Prostate gland (tissue), 2 donors: ENCODE results near the gene SPATS2. TPM values are rescaled to one million over a fixed set of nuclear protein-coding genes. Genes with fewer than 3 reads are reported as not detected.

ENCODE experiments used
- DNase-seq: peaks from one replicate; pipeline ENCODE4 v3.0.0-alpha.2; 2019; ENCODE audit warnings: low spot score
- H3K27ac ChIP-seq, 2 donors: fragments of 200-600 bp; sonication (generic); 2 replicates each; pipeline ENCODE4 v1.5.1; 2017 to 2019
- H3K27me3 ChIP-seq: fragments of 200-600 bp; sonication (generic); replicated peaks from 2 replicates; pipeline ENCODE4 v1.5.1; 2019; ENCODE audit not compliant: insufficient read depth
- H3K36me3 ChIP-seq, 2 donors: fragments of 200-600 bp; sonication (generic); 1 replicate in 1 of 2; 2 replicates in 1 of 2; pipeline versions ENCODE4 v1.5.1 to v1.8.1; 2017 to 2019
- H3K4me1 ChIP-seq: fragments of 200-600 bp; sonication (generic); replicated peaks from 2 replicates; pipeline ENCODE4 v1.5.1; 2019
- H3K4me3 ChIP-seq, 2 donors: fragments of 200-600 bp; sonication (generic); 2 replicates each; pipeline ENCODE4 v1.5.1; 2017 to 2019
- H3K9me3 ChIP-seq: fragments of 200-600 bp; sonication (generic); 2 replicates; pipeline ENCODE4 v1.5.1; 2017
- CTCF ChIP-seq, 4 experiments: fragments of 200-600 bp in 2 of 4; fragments of 450-650 bp in 2 of 4; sonication (generic) in 2 of 4; IDR thresholded peaks; 1 replicate in 3 of 4; 2 replicates in 1 of 4; pipeline ENCODE4 v1.5.1; 2016 to 2019; ENCODE audit warnings: antibody characterized with exemption in 4 of 4, mild to moderate bottlenecking in 2 of 4, moderate library complexity in 2 of 4
- POLR2A ChIP-seq: fragments of 450-650 bp; IDR thresholded peaks from one replicate; pipeline ENCODE4 v1.6.1; 2016; ENCODE audit warnings: antibody characterized with exemption, mild to moderate bottlenecking
- POLR2AphosphoS5 ChIP-seq: sonication (generic); formaldehyde crosslinking; IDR thresholded peaks from one replicate; pipeline ENCODE4 v1.6.1; 2017; ENCODE audit warnings: antibody characterized with exemption
- WGBS: methylation state at CpG from one replicate; pipeline ENCODE4 v1.1.5; 2018; 5-methylcytosine and 5-hydroxymethylcytosine counted together
- intact Hi-C: fragments of 100-400 bp; cut with DNase I; formaldehyde crosslinking; loops from one replicate; pipeline ENCODE4 v1.14.2; 2022
- total RNA-seq, 2 donors: library from RNA; depleted of rRNA; stranded (reverse); fragments of >200 nt; gene quantifications; one replicate each; pipeline ENCODE4 v1.1.0, GENCODE V29; 2016

Gene SPATS2
- total RNA-seq, 2 donors from 2014 or later = 30.1 to 34.2 TPM

- TF ChIP-seq CTCF (IDR thresholded peaks at IDR 0.05) (no peak), POLR2AphosphoS5 (no peak), POLR2A (no peak)
- intact Hi-C loops = no loop called here
- H3K27ac ChIP-seq = no peak overlapping the region
- DNase-seq = no peak
- no peaks in the 10 kb centered on the region for H3K36me3 ChIP-seq
- 94% methylated on average over 6 of the region's 6 CpGs for WGBS
- no peaks in the 10 kb centered on the region for H3K9me3 ChIP-seq
- no peaks in the 10 kb centered on the region for H3K4me1 ChIP-seq
- H3K27me3 ChIP-seq = no peaks in the 10 kb centered on the region
- no peak overlapping the region for H3K4me3 ChIP-seq
Measured at GRCh38 chr12:49325606-49326005, 41.7 kb upstream of the SPATS2 start.

GRCh38 chr12:49327368-49327767, 39.9 kb upstream of the SPATS2 start:
- Histone ChIP-seq H3K4me1 (peaks cover 4% of the 10 kb centered on the region), H3K27ac (no peak overlapping the region), H3K27me3 (no peaks in the 10 kb centered on the region), H3K4me3 (no peak overlapping the region), H3K9me3 (no peaks in the 10 kb centered on the region), H3K36me3 (no peaks in the 10 kb centered on the region)
- intact Hi-C loops = no loop called here
- no peak for DNase-seq
- TF ChIP-seq POLR2A (no peak), POLR2AphosphoS5 (no peak), CTCF (IDR thresholded peaks at IDR 0.05) (no peak)

- Histone ChIP-seq H3K27ac (no peak overlapping the region), H3K27me3 (no peaks in the 10 kb centered on the region), H3K4me1 (peaks cover 4% of the 10 kb centered on the region), H3K36me3 (no peaks in the 10 kb centered on the region), H3K4me3 (no peak overlapping the region), H3K9me3 (no peaks in the 10 kb centered on the region)
- TF ChIP-seq CTCF (IDR thresholded peaks at IDR 0.05) (no peak), POLR2AphosphoS5 (no peak), POLR2A (no peak)
- intact Hi-C loops = no loop called here
- 94% methylated on average over 2 of the region's 2 CpGs for WGBS
- DNase-seq = no peak
Measured at GRCh38 chr12:49327887-49328286, 39.4 kb upstream of the SPATS2 start.

- TF ChIP-seq POLR2AphosphoS5 (no peak), POLR2A (no peak), CTCF (IDR thresholded peaks at IDR 0.05) (no peak)
Measured at GRCh38 chr12:49328816-49329215, 38.4 kb upstream of the SPATS2 start.

GRCh38 chr12:49330032-49330619, 37.1 kb upstream of the SPATS2 start:
- Histone ChIP-seq H3K9me3 (no peaks in the 10 kb centered on the region), H3K36me3 (no peaks in the 10 kb centered on the region), H3K27me3 (peaks cover 2% of the 10 kb centered on the region), H3K4me3 (no peak overlapping the region), H3K4me1 (peaks cover 4% of the 10 kb centered on the region), H3K27ac (no peak overlapping the region)
- intact Hi-C loops = loop anchor here (5.0 kb wide), 2 partner anchors 33 to 182 kb away; partner anchors contain the start of gene PRPH
- DNase-seq = no peak
- no peak for TF ChIP-seq CTCF (IDR thresholded peaks at IDR 0.05)
- no peak for TF ChIP-seq POLR2A
- TF ChIP-seq POLR2AphosphoS5 = no peak
- 96% methylated on average over 5 of the region's 7 CpGs for WGBS

More at GRCh38 chr12:49328816-49329215, 38.4 kb upstream of the SPATS2 start:
- peaks cover 2% of the 10 kb centered on the region for H3K27me3 ChIP-seq
- no peaks in the 10 kb centered on the region for H3K36me3 ChIP-seq
- H3K27ac ChIP-seq = no peak overlapping the region
- no peaks in the 10 kb centered on the region for H3K9me3 ChIP-seq
- intact Hi-C loops = no loop called here
- WGBS = 99% methylated on average over 12 of the region's 12 CpGs
- DNase-seq = no peak
- peaks cover 4% of the 10 kb centered on the region for H3K4me1 ChIP-seq
- no peak overlapping the region for H3K4me3 ChIP-seq
